Measurements from ENCODE around the gene SERPING1.

SERPING1 gene

GRCh38 chr11:57571606-57572005 lies 25.9 kb upstream of the SERPING1 start:
- no peak for DNase-seq (ENCODE audit: low read depth)
- TF ChIP-seq CTCF (conservative IDR thresholded peaks at IDR 0.05; ENCODE audit: control insufficient read depth, insufficient read depth, low read depth, low read length), result no peak

GRCh38 chr11:57574061-57574460 lies 23.4 kb upstream of the SERPING1 start:
- H3K4me3 ChIP-seq (ENCODE audit: control insufficient read depth, low read depth, low read length), result no peak overlapping the region
- no peak for TF ChIP-seq CTCF (conservative IDR thresholded peaks at IDR 0.05; ENCODE audit: control insufficient read depth, insufficient read depth, low read depth, low read length)
- no peak for DNase-seq (ENCODE audit: low read depth)

More at GRCh38 chr11:57571606-57572005, 25.9 kb upstream of the SERPING1 start:
- H3K4me3 ChIP-seq (ENCODE audit: control insufficient read depth, low read depth, low read length), result no peak overlapping the region

- no peak overlapping the region for H3K4me3 ChIP-seq (ENCODE audit: control insufficient read depth, low read depth, low read length)
- no peak for TF ChIP-seq CTCF (conservative IDR thresholded peaks at IDR 0.05; ENCODE audit: control insufficient read depth, insufficient read depth, low read depth, low read length)
- no peak for DNase-seq (ENCODE audit: low read depth)
Observed at GRCh38 chr11:57584341-57584740, 13.1 kb upstream of the SERPING1 start.

- no peak for DNase-seq (ENCODE audit: low read depth)
- no peak for TF ChIP-seq CTCF (conservative IDR thresholded peaks at IDR 0.05; ENCODE audit: control insufficient read depth, insufficient read depth, low read depth, low read length)
- H3K4me3 ChIP-seq (ENCODE audit: control insufficient read depth, low read depth, low read length), result no peak overlapping the region
Observed at GRCh38 chr11:57585301-57585700, 12.2 kb upstream of the SERPING1 start.

GRCh38 chr11:57586711-57587245 lies 10.7 kb upstream of the SERPING1 start:
- no peak for DNase-seq (ENCODE audit: low read depth)
- TF ChIP-seq CTCF (conservative IDR thresholded peaks at IDR 0.05; ENCODE audit: control insufficient read depth, insufficient read depth, low read depth, low read length), result no peak
- no peak overlapping the region for H3K4me3 ChIP-seq (ENCODE audit: control insufficient read depth, low read depth, low read length)

- no peak for DNase-seq (ENCODE audit: low read depth)
- no peak overlapping the region for H3K4me3 ChIP-seq (ENCODE audit: control insufficient read depth, low read depth, low read length)
- no peak for TF ChIP-seq CTCF (conservative IDR thresholded peaks at IDR 0.05; ENCODE audit: control insufficient read depth, insufficient read depth, low read depth, low read length)
Observed at GRCh38 chr11:57588046-57588710, 9.3 kb upstream of the SERPING1 start.
